Fibroblast of lung (primary cell): ENCODE results near the gene NEK1.

ENCODE experiments used
- EZH2 ChIP-seq: IDR thresholded peaks from 2 replicates; pipeline ENCODE4 v1.5.1; 2012; ENCODE audit warnings: low read length, control low read depth, mild to moderate bottlenecking; ENCODE audit errors: missing control alignments
- TF ChIP-seq, protein P1 (sequence below), 2 donors: IDR thresholded peaks in 1 of 2; conservative IDR thresholded peaks in 1 of 2; 1 replicate in 1 of 2; 2 replicates in 1 of 2; pipeline ENCODE4 v1.5.1; 2011 to 2012; ENCODE audit warnings: low read length in 2 of 2, control low read depth in 1 of 2, inconsistent platforms in 1 of 2, low read depth in 1 of 2, mild to moderate bottlenecking in 1 of 2

DNA sequence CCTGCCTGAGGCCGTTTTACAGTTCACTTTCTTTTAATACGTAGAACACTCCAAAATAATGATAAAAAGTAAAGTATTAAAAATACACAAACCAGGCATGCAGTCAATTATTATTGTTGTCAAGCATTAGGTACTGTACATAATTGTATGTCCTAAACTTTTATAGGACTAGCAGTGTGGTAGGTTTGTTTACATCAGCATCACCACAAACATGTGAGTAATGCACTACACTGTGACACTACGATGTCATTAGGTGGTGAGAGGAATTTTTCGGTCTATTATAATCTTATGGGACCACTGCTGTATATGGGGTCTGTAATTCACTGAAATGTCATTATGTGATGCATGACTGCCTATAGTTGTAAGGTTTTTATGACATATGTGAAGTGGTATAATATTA lies 192.1 kb downstream of the NEK1 start:
- TF ChIP-seq, protein P1, sequence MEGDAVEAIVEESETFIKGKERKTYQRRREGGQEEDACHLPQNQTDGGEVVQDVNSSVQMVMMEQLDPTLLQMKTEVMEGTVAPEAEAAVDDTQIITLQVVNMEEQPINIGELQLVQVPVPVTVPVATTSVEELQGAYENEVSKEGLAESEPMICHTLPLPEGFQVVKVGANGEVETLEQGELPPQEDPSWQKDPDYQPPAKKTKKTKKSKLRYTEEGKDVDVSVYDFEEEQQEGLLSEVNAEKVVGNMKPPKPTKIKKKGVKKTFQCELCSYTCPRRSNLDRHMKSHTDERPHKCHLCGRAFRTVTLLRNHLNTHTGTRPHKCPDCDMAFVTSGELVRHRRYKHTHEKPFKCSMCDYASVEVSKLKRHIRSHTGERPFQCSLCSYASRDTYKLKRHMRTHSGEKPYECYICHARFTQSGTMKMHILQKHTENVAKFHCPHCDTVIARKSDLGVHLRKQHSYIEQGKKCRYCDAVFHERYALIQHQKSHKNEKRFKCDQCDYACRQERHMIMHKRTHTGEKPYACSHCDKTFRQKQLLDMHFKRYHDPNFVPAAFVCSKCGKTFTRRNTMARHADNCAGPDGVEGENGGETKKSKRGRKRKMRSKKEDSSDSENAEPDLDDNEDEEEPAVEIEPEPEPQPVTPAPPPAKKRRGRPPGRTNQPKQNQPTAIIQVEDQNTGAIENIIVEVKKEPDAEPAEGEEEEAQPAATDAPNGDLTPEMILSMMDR (conservative IDR thresholded peaks at IDR 0.05 in 1 of 2, IDR thresholded peaks at IDR 0.05 in 1 of 2; ENCODE audit: low read depth in 1 of 2, low read length in 2 of 2), result no peak
- TF ChIP-seq EZH2, result no peak
